Measurements from ENCODE around the gene LAMA1.

LAMA1 gene

GRCh38 chr18:6976935-6977334 is 140.7 kb downstream of the LAMA1 start:
- no peak for DNase-seq

GRCh38 chr18:6975084-6975483 is 142.5 kb downstream of the LAMA1 start:
- DNase-seq: no peak

- DNase-seq: no peak
These were observed 145.6 kb downstream of the LAMA1 start for GRCh38 chr18:6971823-6972478.

GRCh38 chr18:6963452-6964097 is 154.0 kb downstream of the LAMA1 start:
- DNase-seq: no peak

GRCh38 chr18:6962571-6963451 is 154.8 kb downstream of the LAMA1 start:
- DNase-seq: no peak

GRCh38 chr18:6961331-6961730 is 156.3 kb downstream of the LAMA1 start:
- DNase-seq: no peak

GRCh38 chr18:6960656-6961055 is 156.9 kb downstream of the LAMA1 start:
- no peak for DNase-seq

GRCh38 chr18:6960124-6960523 is 157.5 kb downstream of the LAMA1 start:
- no peak for DNase-seq

- no peak for DNase-seq
These were observed 158.5 kb downstream of the LAMA1 start for GRCh38 chr18:6959110-6959509.

- no peak for DNase-seq
These were observed 160.6 kb downstream of the LAMA1 start for GRCh38 chr18:6956999-6957398.

GRCh38 chr18:6956495-6956894 is 161.1 kb downstream of the LAMA1 start:
- DNase-seq: no peak

- DNase-seq: no peak
These were observed 162.3 kb downstream of the LAMA1 start for GRCh38 chr18:6955304-6955703.

- DNase-seq: no peak
These were observed 163.1 kb downstream of the LAMA1 start for GRCh38 chr18:6954501-6954900.

GRCh38 chr18:6951336-6952090 is 166.1 kb downstream of the LAMA1 start:
- DNase-seq: no peak

- no peak for DNase-seq
These were observed 167.0 kb downstream of the LAMA1 start for GRCh38 chr18:6950641-6951040.

GRCh38 chr18:6949800-6950586 is 167.6 kb downstream of the LAMA1 start:
- no peak for DNase-seq

GRCh38 chr18:6948281-6949055 is 169.1 kb downstream of the LAMA1 start:
- no peak for DNase-seq

GRCh38 chr18:6947338-6948030 is 170.1 kb downstream of the LAMA1 start:
- no peak for DNase-seq

- DNase-seq: no peak
These were observed 174.5 kb downstream of the LAMA1 start for GRCh38 chr18:6943143-6943542.

GRCh38 chr18:6942742-6943141 is 174.9 kb downstream of the LAMA1 start:
- DNase-seq: no peak

GRCh38 chr18:6941996-6942395 is 175.6 kb downstream of the LAMA1 start:
- no peak for DNase-seq
